ENCODE data around the gene STAC3.
"Not testable (repeated sequence)": the region's sequence is repeated elsewhere in the genome, so short reads cannot be mapped to it uniquely, and the experiment has no call there.

STAC3 gene

GRCh38 chr12:57250956-57251355 is at the start of gene STAC3:
Gene STAC3, minus strand, starts transcription at chr12:57251187. Its CDS starts 1,551 bp downstream, at chr12:57249636.
- DNase-seq = no peak

- peak; percentile 10 for DNase-seq
These were observed 48.6 kb upstream of the STAC3 start for GRCh38 chr12:57299514-57300016.

- DNase-seq = no peak
These were observed 45.3 kb upstream of the STAC3 start for GRCh38 chr12:57296291-57296690.

- DNase-seq = not testable (repeated sequence)
These were observed 31.1 kb upstream of the STAC3 start for GRCh38 chr12:57282073-57282472.

GRCh38 chr12:57280211-57281062 is 29.4 kb upstream of the STAC3 start:
- peak; percentile 96 for DNase-seq

GRCh38 chr12:57278465-57279381 is 27.7 kb upstream of the STAC3 start:
- DNase-seq = no peak

- DNase-seq = peak; percentile 28
These were observed 26.1 kb upstream of the STAC3 start for GRCh38 chr12:57276935-57277563.

GRCh38 chr12:57276233-57276632 is 25.2 kb upstream of the STAC3 start:
- not testable (repeated sequence) for DNase-seq

- DNase-seq = no peak
These were observed 22.5 kb upstream of the STAC3 start for GRCh38 chr12:57273516-57273915.

GRCh38 chr12:57272337-57273151 is 21.6 kb upstream of the STAC3 start:
- no peak for DNase-seq

GRCh38 chr12:57270966-57271470 is 20.0 kb upstream of the STAC3 start:
- DNase-seq = no peak

GRCh38 chr12:57268264-57268663 is 17.3 kb upstream of the STAC3 start:
- DNase-seq = peak; percentile 38

GRCh38 chr12:57266681-57267080 is 15.7 kb upstream of the STAC3 start:
- no peak for DNase-seq

GRCh38 chr12:57263096-57263495 is 12.1 kb upstream of the STAC3 start:
- DNase-seq = no peak

- no peak for DNase-seq
These were observed 11.3 kb upstream of the STAC3 start for GRCh38 chr12:57262126-57262822.

- DNase-seq = no peak
These were observed 10.5 kb upstream of the STAC3 start for GRCh38 chr12:57261428-57261865.

- no peak for DNase-seq
These were observed 9.4 kb upstream of the STAC3 start for GRCh38 chr12:57260366-57260765.

GRCh38 chr12:57258977-57259970 is 8.3 kb upstream of the STAC3 start:
- no peak for DNase-seq

GRCh38 chr12:57255916-57256315 is 4.9 kb upstream of the STAC3 start:
- no peak for DNase-seq

Measured in fibroblast of skin of right quadriceps (primary cell).